ENCODE measurements around the gene CFAP299. TPM values are rescaled to one million over a fixed set of nuclear protein-coding genes. Genes with fewer than 3 reads are reported as not detected.

The CFAP299 gene
- total and polyA plus RNA-seq, 2 donors (not counting 1 experiment from before 2014, with no cell fraction given): not detected

- no peak overlapping the region for H3K4me2 ChIP-seq (replicated peaks; ENCODE audit: low read depth, low read length, poor library complexity, severe bottlenecking)
- TF ChIP-seq EZH2 (IDR thresholded peaks at IDR 0.05; ENCODE audit: borderline replicate concordance, insufficient read depth, low read depth, low read length, poor library complexity, severe bottlenecking): no peak
- TF ChIP-seq CTCF (IDR thresholded peaks at IDR 0.05): no peak
- H3K27me3 Mint-ChIP-seq: no peaks in the 10 kb centered on the region
- no peak overlapping the region for H3K9ac ChIP-seq (ENCODE audit: low read length)
- H3K27ac ChIP-seq (ENCODE audit: low read length in 2 of 2): no peak overlapping the region
- H3K27ac Mint-ChIP-seq: no peak overlapping the region
- H3K36me3 ChIP-seq (replicated peaks in 1 of 2; ENCODE audit: control extremely low read depth in 1 of 2, control insufficient read depth in 1 of 2, extremely low read depth in 1 of 2, insufficient read depth in 2 of 2, low read length in 1 of 2): no peaks in the 10 kb centered on the region
- H3K4me3 ChIP-seq (ENCODE audit: control extremely low read depth in 1 of 5, extremely low read depth in 1 of 5, insufficient read depth in 1 of 5, low read depth in 2 of 5, low read length in 4 of 5): no peak overlapping the region
- ATAC-seq (ENCODE audit: low read depth): no peak
- POLR2A ChIA-PET: no interaction called here
- no CpG with 5 or more reads among the region's 2 CpGs for WGBS (ENCODE audit: insufficient coverage)
- H3K4me3 Mint-ChIP-seq: no peak overlapping the region
- H2AFZ ChIP-seq (ENCODE audit: insufficient read depth, low read depth, low read length, poor library complexity, severe bottlenecking): no peak overlapping the region
- intact Hi-C loops (cut with micrococcal nuclease): no loop called here
- CTCF ChIA-PET: no interaction called here
- H3K9me3 Mint-ChIP-seq (ENCODE audit: insufficient read depth): no peaks in the 10 kb centered on the region
- no peaks in the 10 kb centered on the region for H3K4me1 Mint-ChIP-seq
- no peak for DNase-seq
- H3K4me1 ChIP-seq (ENCODE audit: control insufficient read depth in 2 of 2, insufficient read depth in 2 of 2, low read length in 2 of 2): no peaks in the 10 kb centered on the region
- no peaks in the 10 kb centered on the region for H3K79me2 ChIP-seq (ENCODE audit: control insufficient read depth, insufficient read depth, low read length)
- no peaks in the 10 kb centered on the region for H4K20me1 ChIP-seq (ENCODE audit: control insufficient read depth, insufficient read depth, low read length, poor library complexity, severe bottlenecking)
- H3K27me3 ChIP-seq (replicated peaks in 1 of 4; ENCODE audit: control extremely low read depth in 1 of 4, control insufficient read depth in 3 of 4, insufficient read depth in 4 of 4, low read length in 3 of 4): no peaks in the 10 kb centered on the region
- no peaks in the 10 kb centered on the region for H3K9me3 ChIP-seq (ENCODE audit: control extremely low read depth in 1 of 3, control insufficient read depth in 2 of 3, insufficient read depth in 1 of 3, low read length in 2 of 3)
Observed at GRCh38 chr4:80922941-80923340, 587.4 kb downstream of the CFAP299 start.

GRCh38 chr4:80925293-80925692 lies 589.8 kb downstream of the CFAP299 start:
- Histone ChIP-seq H3K9me3 (ENCODE audit: control extremely low read depth in 1 of 3, control insufficient read depth in 2 of 3, insufficient read depth in 1 of 3, low read length in 2 of 3) (no peaks in the 10 kb centered on the region), H2AFZ (ENCODE audit: insufficient read depth, low read depth, low read length, poor library complexity, severe bottlenecking) (no peak overlapping the region), H3K4me2 (replicated peaks; ENCODE audit: low read depth, low read length, poor library complexity, severe bottlenecking) (no peak overlapping the region), H4K20me1 (ENCODE audit: control insufficient read depth, insufficient read depth, low read length, poor library complexity, severe bottlenecking) (no peaks in the 10 kb centered on the region), H3K79me2 (ENCODE audit: control insufficient read depth, insufficient read depth, low read length) (no peaks in the 10 kb centered on the region), H3K4me3 (ENCODE audit: control extremely low read depth in 1 of 5, extremely low read depth in 1 of 5, insufficient read depth in 1 of 5, low read depth in 2 of 5, low read length in 4 of 5) (no peak overlapping the region), H3K36me3 (replicated peaks in 1 of 2; ENCODE audit: control extremely low read depth in 1 of 2, control insufficient read depth in 1 of 2, extremely low read depth in 1 of 2, insufficient read depth in 2 of 2, low read length in 1 of 2) (no peaks in the 10 kb centered on the region), H3K27me3 (replicated peaks in 1 of 4; ENCODE audit: control extremely low read depth in 1 of 4, control insufficient read depth in 3 of 4, insufficient read depth in 4 of 4, low read length in 3 of 4) (no peaks in the 10 kb centered on the region), H3K27ac (ENCODE audit: low read length in 2 of 2) (no peak overlapping the region), H3K4me1 (ENCODE audit: control insufficient read depth in 2 of 2, insufficient read depth in 2 of 2, low read length in 2 of 2) (no peaks in the 10 kb centered on the region), H3K9ac (ENCODE audit: low read length) (no peak overlapping the region)
- ChIA-PET CTCF (no interaction called here), POLR2A (no interaction called here)
- ATAC-seq (ENCODE audit: low read depth) (no peak), DNase-seq (no peak)
- TF ChIP-seq EZH2 (IDR thresholded peaks at IDR 0.05; ENCODE audit: borderline replicate concordance, insufficient read depth, low read depth, low read length, poor library complexity, severe bottlenecking): no peak
- TF ChIP-seq CTCF (IDR thresholded peaks at IDR 0.05): no peak
- no peak overlapping the region for H3K27ac Mint-ChIP-seq
- no peaks in the 10 kb centered on the region for H3K4me1 Mint-ChIP-seq
- no peaks in the 10 kb centered on the region for H3K9me3 Mint-ChIP-seq (ENCODE audit: insufficient read depth)
- intact Hi-C loops (cut with micrococcal nuclease): no loop called here
- no peak overlapping the region for H3K4me3 Mint-ChIP-seq
- H3K27me3 Mint-ChIP-seq: no peaks in the 10 kb centered on the region
- WGBS (ENCODE audit: insufficient coverage): no CpG with 5 or more reads among the region's 1 CpG
